ENCODE data around the gene MFN1.

The MFN1 gene

GRCh38 chr3:179348325-179349013, 960 bp downstream of the MFN1 start:
- DNase-seq, result no peak

DNA sequence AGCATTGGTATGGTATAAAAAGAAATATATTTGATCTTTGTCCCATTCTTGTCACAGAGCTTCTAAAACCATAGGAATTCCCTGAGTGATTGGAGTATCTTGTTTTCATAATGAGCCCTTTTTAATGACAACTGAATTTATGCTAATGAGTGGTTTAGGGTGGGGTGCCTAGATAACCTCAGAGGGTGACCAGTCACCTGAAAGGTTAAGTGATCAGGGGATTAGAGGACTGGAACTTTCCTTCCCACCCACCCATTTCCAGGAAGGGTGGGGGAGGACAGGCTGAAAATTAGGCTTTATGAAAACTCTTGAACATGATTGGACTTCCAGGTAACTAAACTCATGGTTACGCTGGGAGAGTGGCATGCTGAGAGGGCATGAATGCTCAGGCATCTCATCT, 8.5 kb downstream of the MFN1 start:
- no peak for DNase-seq

DNA sequence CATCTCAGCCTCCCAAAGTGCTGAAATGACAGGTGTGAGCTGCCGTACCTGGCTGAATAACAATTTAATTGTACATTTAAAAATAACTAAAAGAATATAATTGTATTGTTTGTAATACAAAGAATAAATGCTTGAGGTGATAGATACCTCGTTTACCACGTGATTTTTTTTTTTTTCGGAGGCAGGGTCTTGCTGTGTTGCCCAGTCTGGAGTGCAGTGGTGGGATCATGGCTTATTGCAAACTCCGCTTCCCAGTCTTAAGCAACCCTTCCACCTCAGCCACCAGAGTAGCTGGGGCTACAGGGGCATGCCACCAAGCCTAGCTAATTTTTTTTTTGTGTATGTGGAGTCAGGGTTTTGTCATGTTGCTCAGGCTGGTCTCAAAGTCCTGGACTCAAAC, 15.8 kb downstream of the MFN1 start:
- no peak for DNase-seq

DNA sequence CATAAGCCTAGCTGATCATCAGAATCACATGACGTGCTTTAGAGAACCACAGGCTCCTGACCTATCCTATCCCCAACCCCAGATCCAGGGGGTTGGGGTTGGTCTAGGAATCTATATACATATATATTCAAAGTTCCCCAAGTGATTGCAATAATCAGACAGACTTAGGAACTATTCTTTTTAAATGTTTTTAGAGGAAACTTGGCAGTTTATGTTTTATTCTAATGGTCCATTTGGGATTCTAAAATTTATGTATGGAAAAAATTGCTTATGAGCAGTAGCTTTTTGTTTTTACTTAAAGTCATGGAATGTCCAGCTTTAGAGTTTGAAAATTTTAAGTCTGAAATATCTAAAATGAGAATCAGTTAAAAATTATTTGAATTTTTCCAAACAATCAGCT, 22.1 kb downstream of the MFN1 start:
- no peak for DNase-seq

DNA sequence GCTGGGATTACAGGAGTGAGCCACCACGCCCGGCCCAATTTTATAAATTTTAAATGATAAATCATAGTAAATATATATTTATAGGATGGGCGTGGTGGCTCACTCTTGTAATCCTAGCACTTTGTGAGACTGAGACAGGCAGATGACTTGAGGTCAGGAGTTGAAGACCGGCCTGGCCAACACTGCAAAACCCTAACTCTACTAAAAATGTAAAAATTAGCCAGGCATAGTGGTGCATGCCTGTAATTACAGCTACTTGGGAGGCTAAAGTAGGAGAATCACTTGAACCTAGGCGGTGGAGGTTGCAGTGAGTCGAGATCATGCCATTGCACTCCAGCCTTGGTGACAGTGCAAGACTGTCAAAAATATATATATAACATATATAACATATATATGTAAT, 26.4 kb downstream of the MFN1 start:
- no peak for DNase-seq

DNA sequence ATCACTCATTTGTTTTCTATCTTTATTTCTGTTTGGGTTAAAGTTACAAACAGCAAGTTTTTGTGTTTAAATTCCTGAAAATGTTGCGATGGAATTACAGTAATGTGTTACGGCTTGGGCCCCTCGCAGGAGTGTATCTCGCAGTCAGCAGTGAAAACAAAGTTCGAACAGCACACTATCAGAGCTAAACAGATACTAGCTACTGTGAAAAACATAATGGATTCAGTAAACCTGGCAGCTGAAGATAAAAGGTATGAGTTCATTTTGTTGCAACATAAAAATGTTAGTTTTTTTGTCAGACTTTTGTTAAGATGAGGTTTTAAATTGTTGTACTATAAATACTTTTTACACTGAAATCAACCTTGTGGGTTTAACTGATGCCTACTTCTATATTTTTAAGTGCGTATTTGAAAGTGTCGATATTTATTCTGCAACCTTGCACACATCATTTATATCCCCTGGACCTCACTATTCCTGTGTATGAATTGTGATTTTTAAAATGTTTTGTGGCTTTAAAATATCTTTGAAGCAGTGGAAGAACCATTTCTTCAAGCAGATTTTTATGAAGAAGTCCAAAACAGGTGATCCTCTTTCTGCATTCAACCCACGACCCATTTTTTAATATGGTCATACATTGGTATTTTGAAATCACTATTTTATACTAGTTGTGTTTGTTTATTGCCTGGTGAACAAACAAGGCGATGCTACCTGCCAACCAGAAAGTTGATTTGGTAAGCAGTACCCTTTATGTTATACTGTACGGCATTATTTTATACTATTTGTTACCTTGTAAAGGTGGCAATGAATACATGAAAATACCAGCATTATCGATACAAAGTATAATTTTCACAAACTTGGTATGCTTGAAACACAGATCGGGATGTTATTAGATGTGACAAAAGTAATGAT, 27.8 kb downstream of the MFN1 start:
- DNase-seq, result no peak

- DNase-seq, result no peak
Observed at GRCh38 chr3:179376474-179376873, 29.0 kb downstream of the MFN1 start.

DNA sequence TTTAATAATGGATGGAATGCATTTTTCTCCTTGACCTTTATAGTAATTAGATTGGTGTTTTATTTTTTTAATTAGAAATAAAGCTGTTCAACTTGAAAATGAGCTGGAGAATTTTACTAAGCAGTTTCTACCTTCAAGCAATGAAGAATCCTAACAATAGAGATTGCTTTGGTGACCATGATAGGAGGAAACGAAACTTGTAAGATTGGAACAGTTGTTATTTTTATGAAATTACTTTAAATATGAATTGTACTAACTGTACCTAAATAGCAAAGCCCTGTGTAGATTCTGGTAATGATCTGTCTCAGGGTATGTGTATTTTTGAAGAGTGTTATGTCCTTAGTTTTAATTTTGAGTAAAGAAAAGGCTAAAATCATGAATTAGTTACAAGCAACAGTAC, 44.4 kb downstream of the MFN1 start:
- DNase-seq, result no peak

- no peak for DNase-seq
Observed at GRCh38 chr3:179398574-179399231, 51.2 kb downstream of the MFN1 start.

GRCh38 chr3:179401561-179401960, 54.1 kb downstream of the MFN1 start:
- DNase-seq, result no peak

DNA sequence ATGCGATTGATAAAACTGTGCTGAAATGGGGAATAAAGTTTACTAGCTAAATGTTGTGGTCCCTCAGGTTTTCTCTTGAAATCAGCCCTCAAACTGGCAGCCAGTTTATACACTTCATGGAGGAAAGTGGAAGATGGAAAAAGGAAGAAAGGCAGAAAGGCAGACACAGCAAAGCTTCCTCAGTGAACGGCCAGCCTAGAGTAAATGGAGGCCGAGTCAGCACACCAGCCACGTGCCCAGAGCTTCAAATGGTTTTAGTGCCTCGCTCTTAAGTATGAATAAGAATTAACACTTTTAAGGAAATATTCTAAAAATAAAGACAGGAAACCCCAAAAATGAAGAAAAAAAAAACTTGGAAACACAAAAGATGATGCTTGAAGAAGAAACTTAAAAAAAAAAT, 55.5 kb downstream of the MFN1 start:
- no peak for DNase-seq

DNA sequence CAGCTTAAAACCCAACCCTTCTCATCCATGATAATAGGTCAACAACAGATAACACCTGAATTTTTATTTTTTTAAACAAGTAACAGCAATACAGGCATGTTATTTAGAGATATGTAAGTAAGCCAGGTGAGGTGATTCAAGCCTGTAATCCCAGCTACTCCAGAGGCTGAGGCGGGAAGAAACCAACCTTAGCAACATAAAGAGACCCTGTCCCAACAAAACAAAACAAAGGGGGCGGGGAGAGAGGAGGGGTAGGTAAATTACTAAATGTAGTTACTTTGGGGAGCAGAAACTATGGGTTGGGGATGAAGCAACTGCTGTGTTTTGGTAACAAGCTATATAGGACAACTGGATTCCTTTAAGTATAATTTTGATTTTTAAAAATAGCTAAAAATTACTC, 56.8 kb downstream of the MFN1 start:
- DNase-seq, result no peak

DNA sequence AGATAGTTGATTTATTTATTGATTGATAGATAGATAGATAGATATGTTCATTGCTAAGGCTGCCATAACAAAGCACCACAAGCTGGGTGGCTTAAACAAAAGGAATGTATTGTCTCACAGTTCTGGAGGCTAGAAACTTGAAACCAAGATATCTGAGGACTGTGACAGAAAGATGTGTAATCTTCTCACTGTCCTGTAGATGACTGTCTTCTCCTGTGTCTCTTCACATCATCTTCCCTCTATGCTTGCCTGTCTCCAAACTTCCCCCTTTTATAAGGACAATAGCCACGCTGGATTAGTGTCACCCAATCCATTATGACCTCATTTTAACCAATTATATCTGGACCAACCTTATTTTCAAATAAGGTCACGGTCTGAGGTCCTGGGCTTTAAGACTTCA, 62.8 kb downstream of the MFN1 start:
- no peak for DNase-seq

- DNase-seq, result no peak
Observed at GRCh38 chr3:179410999-179411398, 63.5 kb downstream of the MFN1 start.

DNA sequence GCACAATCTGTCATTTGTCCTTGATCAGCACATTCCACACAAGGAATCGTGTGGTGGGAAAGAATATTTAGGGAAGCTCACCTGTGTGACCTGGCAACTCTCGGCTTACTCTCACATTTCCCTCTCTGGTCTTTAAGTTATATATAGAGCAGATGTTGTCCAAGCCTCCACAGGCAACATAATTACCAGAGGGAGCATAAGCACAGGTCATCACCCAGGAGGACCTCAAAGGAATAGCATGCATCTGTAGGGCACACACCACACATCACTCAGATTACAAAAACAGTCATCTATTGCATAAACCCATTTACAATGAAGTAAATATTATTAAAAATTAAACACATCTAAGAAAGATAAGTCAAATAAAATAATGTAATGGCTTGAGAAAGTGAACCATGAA, 67.3 kb downstream of the MFN1 start:
- DNase-seq, result no peak

- DNase-seq, result no peak
Observed at GRCh38 chr3:179415377-179415776, 67.9 kb downstream of the MFN1 start.

DNA sequence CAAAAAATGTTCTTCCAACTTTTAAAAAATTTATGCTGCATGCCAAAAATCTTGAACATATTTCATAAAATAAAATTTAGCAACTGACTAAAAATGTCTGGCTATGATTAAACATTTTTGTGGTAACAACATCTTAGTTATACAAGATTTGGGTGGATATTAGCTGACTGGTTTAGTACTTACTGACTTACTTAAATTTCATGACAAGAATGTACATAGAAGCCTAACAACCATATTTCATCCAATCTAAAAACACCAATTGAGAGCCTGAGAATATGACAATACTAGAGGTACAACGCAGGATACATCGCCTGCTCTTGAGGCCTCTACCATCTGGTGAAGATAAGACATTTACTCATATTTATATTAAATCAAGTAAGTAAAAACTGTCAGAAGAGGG, 69.2 kb downstream of the MFN1 start:
- DNase-seq, result no peak

DNA sequence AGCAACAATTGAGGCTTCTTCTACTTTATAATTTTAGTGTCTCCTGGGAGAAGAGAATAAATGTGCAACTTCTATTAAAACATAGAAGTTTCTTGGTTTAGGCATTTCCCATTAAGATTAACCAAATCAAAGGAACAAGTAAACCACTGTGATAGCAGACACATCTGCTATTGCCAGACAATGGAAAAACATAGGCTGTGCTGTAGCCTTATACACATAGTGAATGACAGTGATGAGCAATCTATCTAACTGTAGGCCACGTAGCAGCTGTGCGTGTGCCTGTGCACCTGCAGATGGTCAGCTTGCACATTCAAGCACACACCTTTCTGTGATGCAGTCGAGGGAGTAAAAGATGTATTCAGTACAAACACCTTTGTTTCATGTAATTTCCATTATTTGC, 71.1 kb downstream of the MFN1 start:
- DNase-seq, result no peak

DNA sequence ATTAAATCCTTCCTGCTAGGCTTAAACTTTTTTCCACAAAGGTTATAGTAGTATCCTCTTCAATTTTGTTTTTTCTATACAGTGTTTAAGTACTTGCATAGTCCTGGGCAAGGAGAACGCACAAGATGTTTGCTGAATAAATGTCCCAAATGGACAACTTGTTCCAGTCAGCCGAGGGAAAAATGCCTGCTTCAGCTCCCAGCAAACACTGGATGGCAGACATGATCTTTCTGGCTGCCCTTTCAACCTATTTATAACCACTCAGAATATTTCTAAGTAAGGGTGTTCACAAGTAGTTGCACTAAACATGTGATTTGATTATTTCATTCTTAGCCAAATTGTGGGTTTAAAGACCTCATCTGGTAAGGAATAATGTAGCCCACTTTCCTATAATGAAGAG, 74.0 kb downstream of the MFN1 start:
- peak; percentile 32 for DNase-seq

DNA sequence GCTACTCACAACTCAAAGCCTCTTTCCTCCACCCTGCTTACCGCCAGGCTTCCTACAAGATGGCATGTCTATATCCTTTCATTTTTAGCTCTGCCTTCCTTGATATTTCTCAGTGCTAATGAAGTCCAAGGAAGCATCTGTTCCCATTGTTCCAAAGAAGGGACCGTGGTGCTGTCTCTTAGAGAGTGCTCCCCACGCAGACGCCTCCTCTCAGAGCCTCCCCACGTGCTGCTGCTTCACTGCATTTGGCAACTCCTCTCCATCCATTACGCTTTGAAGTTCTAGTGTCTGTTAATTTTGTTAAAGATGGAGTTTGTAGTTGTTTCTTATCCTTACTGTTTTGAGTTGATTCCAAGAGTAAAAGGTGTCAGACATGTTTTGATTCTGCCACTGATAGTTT, 77.6 kb downstream of the MFN1 start:
- no peak for DNase-seq

- no peak for DNase-seq
Observed at GRCh38 chr3:179428876-179429548, 81.5 kb downstream of the MFN1 start.

DNA sequence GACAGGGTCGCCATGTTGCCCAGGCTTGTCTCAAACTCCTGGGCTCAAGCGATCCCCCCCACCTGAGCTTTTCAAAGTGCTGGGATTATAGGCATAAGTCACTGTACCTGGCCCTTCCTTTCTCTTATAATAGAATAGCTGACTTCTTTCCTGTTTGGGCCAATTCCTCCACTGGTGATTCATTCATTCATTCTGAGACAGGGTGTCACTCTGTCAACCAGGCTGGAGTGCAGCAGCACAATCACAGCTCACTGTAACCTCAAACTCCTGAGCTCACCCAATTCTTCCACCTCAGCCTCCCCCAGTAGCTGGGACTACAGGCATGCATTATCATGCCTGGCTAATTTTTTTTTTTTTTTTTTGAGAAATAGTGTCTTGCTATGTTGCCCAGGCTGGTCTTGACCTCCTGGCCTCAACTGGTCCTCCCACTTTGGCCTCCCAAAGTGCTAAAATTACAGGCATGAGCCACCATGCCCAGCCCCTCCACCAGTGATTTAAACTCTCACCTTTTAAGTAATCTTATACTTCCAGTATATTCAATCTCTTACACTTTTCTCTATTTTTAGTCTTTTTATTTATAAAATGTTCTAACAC, 82.9 kb downstream of the MFN1 start:
- DNase-seq, result no peak

- no peak for DNase-seq
Observed at GRCh38 chr3:179432021-179432420, 84.5 kb downstream of the MFN1 start.

Measured in left hindlimb (tissue), 1 donor.